AG09319 (cell line): Measurements from ENCODE around the gene MMAB.
A peak's percentile ranks its signal among the peaks of the same experiment; 100 is the strongest.

Experiments used
- DNase-seq: peaks from one replicate; pipeline ENCODE4 v3.0.0-alpha.2; 2010; ENCODE audit warnings: low read depth; ENCODE audit errors: extremely low read depth
- CTCF ChIP-seq: IDR thresholded peaks from 2 replicates; pipeline ENCODE4 v1.5.1; 2011; ENCODE audit warnings: low read depth, mild to moderate bottlenecking, inconsistent platforms, low read length, moderate library complexity

Gene MMAB

DNA sequence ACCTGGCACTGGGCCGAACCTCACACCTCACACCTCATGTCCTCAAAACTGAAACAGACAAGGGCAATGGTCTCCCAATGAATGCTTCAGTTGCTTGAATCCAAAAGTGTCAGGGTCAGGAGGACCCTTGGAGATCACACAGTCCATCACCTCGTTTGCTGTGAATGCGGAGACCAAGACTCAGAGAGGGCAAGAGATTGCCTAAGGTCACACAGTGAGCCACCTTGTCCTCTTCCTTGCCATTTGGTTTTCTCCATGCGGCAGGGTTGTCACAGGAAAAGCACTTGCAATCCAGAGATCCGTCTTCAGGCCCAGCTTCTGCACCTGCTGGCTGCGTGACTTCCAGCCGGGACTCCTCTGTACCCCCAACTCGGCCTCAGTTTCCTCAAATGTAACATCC, 28.3 kb upstream of the MMAB start:
- no peak for TF ChIP-seq CTCF
- DNase-seq, result no peak

GRCh38 chr12:109600995-109601394, 27.7 kb upstream of the MMAB start:
- TF ChIP-seq CTCF, result no peak
- no peak for DNase-seq

DNA sequence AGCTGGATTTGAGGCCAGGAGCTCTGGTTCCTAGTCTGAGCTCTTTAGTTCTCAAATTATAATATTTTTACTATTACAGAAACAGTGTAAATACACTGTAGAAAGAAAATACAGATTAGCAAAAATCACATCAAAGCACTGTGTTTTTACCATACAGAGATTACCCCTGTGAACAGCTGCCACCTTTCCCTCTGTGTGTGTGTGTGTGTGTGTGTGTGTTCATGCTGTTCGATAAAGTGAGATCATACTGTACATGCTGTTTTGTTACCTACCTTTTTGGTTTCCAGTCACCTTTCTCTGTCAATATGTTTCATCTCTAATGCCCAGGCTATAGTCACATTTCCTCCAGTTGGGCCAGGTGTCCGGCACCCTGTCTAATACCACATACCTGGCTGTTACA, 27.2 kb upstream of the MMAB start:
- no peak for TF ChIP-seq CTCF
- DNase-seq, result no peak

GRCh38 chr12:109599087-109599486, 25.8 kb upstream of the MMAB start:
- DNase-seq, result no peak
- TF ChIP-seq CTCF, result no peak

DNA sequence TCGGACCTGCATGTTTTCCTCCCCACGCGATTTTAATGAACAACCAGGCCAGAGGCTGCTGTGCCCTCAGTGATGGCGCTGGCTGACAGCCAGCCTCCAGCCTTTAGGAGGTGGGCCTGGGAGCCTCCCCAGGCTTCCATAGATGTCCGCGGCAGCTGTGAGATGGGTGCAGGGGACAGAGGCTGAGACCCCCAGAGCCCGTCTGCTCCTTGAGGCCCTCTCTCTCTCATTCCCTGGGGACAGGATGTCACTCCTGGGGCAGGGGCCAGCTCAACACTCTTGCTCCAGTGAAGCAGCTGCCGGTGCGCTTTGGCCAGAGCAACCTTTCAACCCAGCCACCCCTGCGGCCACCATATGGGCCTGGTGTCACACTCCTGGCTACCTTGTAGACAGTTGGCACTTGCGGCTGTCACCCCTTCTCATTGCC, 25.1 kb upstream of the MMAB start:
- DNase-seq, result no peak
- TF ChIP-seq CTCF, result no peak

DNA sequence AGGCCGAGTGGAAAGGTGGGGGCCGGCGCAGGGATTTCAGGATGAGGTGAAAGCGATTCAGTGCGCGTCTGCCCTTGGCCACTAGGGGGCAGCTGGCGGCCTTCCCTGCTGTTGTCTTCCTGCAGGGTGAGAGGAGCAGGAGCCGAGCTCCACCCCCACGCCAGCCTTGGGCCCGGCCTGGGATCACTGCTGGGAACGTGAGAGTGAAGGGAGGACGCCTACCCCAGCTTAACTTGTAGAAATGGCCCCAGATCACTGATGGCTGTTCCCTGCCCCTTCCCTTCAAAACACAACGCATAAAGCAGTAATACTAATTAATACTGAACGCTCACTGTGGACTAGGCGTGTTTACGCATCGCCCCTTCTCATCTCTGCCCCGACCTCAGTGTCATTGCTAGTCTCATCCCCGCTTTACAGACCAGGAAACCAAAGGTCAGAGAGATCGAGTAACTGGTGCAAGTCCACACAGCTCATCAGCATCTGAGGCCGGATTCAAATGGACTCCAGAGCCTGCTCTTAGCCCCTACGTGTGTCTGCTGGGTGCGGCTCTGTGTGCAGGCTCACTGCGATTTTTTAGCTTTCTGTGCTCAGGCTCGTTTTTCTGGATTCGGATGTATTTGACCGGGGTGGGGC, 24.6 kb upstream of the MMAB start:
- peak; percentile 98 for TF ChIP-seq CTCF
- DNase-seq, result peak; percentile 41

GRCh38 chr12:109597414-109597794, 24.1 kb upstream of the MMAB start:
- no peak for TF ChIP-seq CTCF
- DNase-seq, result no peak
